GM18499 (cell line): Measurements from ENCODE around the gene RECK.
"Not testable (repeated sequence)": the region's sequence is repeated elsewhere in the genome, so short reads cannot be mapped to it uniquely, and the experiment has no call there.

Source experiments
- ATAC-seq: cut with Tn5 transposase; IDR thresholded peaks from one replicate; pipeline ENCODE4 v1.9.1; 2021; ENCODE audit warnings: moderate number of reproducible peaks; ENCODE audit not compliant: insufficient read depth, unreplicated experiment

RECK gene

DNA sequence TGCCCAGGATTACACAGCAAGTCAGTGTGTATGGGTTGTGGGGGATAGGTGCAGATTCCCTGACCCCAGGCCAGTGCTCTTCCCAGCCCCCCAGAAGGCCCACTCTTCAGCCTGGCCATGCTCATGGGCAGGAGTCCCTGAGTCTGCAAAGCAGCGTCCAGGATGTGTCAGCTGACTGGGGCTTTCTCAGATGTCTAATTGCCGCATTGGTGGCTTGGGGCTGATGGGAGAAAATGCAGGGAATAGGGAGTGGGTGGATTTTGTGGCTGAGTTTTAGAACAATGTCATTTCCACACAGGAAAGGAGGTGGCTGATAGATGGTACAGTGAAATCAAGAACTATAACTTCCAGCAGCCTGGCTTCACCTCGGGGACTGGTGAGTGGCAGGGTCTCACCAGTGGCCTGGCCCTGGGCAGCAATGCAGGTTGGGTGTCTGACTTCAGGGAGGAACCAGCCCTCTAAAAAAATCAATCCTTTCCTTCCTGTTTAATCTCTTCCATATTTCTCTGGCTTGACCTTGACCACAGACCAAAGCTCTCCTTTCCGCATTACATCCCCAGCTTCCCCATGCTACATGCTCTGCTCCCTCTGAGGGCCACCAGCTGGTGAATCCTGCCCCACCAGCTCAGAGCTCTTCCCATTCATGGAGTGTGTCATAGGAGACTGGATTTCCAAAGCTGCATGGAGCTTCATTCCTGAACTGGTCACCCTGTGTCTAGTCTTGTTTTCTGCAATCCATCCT, 114.0 kb downstream of the RECK start:
- no peak for ATAC-seq

GRCh38 chr9:36151316-36152210, 114.8 kb downstream of the RECK start:
- ATAC-seq: peak; percentile 66

DNA sequence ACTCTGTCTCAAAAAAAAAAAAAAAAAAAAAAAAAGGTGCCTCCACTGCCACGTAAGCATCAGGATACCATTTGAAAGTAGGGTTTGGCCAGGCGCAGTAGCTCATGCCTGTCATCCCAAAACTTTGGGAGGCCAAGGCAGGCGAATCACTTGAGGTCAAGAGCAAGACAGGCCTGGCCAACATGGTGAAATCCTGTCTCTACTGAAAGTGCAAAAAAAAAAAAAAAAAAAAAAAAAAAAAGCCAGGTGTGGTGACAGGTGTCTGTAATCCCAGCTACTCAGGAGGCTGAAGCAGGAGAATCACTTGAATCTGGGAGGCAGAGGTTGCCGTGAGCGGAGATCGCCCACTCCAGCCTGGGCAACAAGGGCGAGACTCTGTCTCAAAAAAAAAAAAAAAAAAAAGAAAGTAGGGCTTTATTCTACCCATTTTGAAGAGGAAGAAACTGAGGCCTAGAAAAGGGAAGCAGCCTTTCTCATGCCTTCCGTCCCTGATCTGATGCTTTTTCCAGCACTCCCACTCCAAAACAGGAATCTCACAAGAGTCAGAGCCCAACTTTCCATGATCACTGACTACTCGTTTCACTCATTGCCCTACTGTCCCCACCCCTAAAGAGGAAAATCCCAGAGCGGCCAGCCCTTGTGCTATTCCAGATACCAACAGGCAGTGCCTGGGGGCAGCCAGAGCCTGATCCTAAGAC, 116.2 kb downstream of the RECK start:
- no peak for ATAC-seq

GRCh38 chr9:36153746-36154145, 117.0 kb downstream of the RECK start:
- ATAC-seq: no peak

DNA sequence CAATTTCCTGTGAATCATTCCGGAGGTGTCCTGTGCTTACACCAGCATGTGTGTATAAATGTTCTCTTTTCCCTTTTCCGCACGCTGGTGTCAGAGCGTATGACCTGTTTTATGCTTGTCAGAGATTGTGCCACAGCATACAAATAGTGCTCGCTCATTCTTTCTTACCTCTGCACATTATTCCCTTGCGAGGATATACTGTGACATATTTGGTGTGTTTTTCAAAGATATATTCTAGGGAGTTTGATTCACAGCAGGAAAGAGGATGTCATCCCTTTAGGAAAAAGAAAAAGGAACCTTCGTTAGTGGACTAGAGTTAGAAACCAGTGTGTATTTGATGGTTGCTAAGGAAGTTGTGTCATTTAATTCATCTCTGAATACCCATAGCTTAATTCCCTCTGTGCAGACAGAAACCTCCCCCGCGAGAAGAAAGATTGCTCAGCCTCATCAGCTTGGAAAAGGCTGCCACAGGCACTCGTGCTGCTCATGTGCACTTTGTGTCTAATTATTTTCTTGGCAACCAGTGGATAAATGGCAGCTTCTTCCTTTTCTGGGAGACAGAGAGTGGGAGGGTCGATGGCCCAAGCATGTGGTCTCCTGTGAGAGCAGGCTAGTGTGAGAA, 117.7 kb downstream of the RECK start:
- ATAC-seq: no peak

DNA sequence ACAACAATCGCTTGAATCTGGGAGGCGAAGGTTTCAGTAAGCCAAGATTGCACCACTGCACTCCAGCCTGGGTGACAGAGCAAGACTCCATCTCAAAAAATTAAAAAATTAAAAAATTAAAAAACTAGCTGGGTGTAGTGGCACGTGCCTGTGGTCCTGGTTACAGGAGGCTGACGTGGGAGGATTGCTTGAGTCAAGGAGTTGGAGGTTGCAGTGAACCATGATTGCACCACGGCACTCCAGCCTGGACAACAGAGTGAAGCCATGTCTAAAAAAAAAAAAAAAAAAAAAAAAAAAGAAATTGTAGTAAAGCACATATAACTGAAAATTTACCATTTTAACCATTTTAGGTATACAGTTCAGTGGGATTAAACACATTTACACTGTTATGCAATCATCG, 119.4 kb downstream of the RECK start:
- ATAC-seq: no peak

DNA sequence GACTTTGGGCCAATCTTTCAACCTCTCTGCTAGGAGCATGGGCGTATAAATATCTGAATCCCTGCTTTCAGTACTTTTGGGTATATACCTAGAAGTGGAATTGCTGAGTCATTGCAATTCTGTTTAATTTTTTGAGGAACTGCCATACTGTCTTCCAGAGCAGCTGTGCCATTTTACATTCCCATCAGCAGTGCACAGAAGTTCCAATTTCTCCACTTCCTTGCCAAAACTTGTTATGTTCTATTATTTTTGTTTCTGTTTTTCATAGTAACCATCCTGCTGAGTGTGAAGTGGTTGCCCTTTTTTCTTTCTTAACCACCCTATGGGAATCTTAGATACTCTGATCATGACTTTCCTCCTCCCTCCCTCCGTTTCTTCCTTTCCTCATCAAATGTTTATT, 121.4 kb downstream of the RECK start:
- no peak for ATAC-seq

DNA sequence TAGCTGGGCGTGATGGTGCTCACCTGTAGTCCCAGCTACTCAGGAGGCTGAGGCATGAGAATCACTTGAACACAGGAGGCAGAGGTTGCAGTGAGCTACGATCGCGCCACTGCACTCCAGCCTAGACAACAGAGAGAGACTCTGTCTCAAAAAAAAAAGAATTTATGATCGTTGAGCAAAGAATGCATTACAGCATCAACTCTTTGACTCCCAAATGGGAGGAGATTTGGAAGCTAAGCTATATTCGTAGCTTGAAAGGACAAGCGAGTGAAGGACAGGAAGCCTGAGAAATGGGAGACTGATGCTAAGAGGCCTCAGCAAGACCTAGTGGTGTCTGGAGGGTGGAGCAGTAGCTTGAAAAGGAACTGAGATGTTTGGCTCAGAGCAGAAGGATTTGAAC, 122.2 kb downstream of the RECK start:
- no peak for ATAC-seq

GRCh38 chr9:36159509-36159908, 122.8 kb downstream of the RECK start:
- ATAC-seq: not testable (repeated sequence)

GRCh38 chr9:36160126-36160525, 123.4 kb downstream of the RECK start:
- ATAC-seq: not testable (repeated sequence)

- ATAC-seq: no peak
Measured at GRCh38 chr9:36161187-36161586, 124.5 kb downstream of the RECK start.

DNA sequence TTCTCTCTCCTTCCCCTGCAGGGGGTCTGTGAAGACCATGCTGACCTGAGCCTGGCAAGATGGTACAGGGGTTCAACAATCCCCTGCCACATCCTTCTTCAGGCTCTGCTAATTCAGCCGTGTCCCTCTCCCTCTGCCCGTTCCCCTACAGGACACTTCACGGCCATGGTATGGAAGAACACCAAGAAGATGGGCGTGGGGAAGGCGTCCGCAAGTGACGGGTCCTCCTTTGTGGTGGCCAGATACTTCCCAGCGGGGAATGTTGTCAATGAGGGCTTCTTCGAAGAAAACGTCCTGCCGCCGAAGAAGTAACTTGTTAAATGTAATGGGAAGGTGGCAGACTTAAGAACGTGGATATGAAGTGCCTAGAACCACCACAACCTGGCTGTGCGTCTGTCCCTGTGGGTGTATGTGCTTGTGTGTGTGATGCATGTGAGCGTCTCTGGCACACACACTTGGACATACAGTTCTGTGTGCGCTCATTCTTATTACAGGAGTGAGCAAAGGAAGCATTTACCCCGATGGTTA, 125.6 kb downstream of the RECK start:
- ATAC-seq: no peak

DNA sequence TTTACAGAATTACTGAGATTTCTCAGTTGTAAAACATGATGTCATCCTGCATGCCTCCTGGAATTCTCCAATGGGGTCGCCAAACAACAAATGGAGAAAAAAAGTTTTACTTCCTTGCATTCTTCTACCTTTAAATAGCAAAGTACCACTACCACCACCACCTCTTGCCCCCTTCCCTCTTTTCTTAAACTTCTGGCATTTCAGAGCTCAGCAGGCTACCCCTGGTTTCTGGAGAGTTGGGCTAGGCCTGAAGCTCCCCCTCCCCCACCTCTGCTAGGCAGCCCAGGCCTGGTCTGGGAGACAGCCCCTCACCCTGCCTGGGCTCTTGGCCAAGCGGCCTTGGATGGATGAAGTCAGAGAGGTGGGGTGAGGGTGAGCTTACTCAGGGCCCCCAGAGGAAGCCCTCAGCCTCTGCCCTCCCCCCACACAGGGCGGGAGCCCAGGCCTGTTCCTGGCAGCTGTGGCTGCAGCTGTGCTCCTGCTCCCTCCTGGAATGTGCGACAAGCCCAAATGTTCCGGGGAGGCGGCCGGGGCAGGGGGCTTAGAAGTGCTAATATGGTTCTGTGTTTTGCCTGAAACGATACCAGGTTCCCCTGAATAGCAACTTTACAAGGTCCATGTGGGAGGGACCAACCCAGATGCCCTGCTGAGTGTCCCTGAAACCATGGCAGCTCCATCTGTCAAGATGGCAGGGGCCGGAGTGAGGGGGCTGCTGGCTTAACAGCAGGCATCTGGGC, 126.5 kb downstream of the RECK start:
- no peak for ATAC-seq

DNA sequence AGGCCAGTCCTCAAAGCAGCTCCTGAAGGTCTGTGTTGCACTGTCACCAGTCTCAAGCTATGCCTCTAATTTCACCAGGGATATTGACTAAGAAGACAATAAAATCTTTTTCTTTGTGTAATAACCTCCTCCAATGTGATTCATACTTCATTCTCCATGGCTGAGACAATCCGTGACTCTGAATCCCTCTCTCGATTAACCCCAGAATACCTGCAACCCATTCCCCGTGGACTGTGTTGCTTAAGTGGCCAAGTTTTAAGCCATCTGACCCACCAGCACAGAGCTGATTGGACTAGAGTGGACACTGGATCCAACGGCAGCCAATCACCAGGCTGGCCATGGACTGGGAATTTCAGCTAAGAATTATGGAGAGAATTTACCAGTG, 127.1 kb downstream of the RECK start:
- ATAC-seq: no peak

GRCh38 chr9:36164372-36164771, 127.7 kb downstream of the RECK start:
- ATAC-seq: no peak

- no peak for ATAC-seq
Measured at GRCh38 chr9:36164989-36165388, 128.3 kb downstream of the RECK start.

- no peak for ATAC-seq
Measured at GRCh38 chr9:36165826-36166167, 129.1 kb downstream of the RECK start.

- ATAC-seq: no peak
Measured at GRCh38 chr9:36166168-36166927, 129.6 kb downstream of the RECK start.

GRCh38 chr9:36169166-36169565, 132.5 kb downstream of the RECK start, which contains the start of gene CCIN:
Gene CCIN (plus strand): TSS chr9:36169388. CDS start chr9:36169503, 115 bp downstream.
- no peak for ATAC-seq
